ENCODE measurements around the gene GUCA2A. TPM values are rescaled to one million over a fixed set of nuclear protein-coding genes. Genes with fewer than 3 reads are reported as not detected.

The GUCA2A gene
- total and polyA plus RNA-seq, 2 of the 4 experiments (the other 2 are of a cell fraction) = not detected

DNA sequence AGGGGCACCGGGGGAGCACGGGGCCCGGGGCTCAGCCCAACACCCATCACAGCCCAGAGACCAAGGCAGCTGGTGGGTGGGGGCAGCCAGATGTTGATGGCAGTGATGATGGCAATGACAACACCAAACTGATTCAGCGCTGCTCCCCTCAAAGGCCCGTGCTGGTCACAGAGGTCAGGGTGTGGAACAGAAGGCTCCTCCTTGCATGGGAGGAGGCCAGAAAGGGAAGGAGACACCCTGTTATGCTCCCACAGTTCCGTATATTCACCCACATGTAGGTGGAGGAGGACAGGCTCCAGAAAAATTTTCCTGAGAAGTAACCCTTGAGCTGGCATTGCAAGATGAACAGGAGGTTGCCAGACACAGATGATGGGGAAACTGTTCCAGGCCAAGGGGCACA lies 10.9 kb downstream of the GUCA2A start:
- no peak for ATAC-seq (ENCODE audit: low read depth)
- H3K4me2 ChIP-seq (ENCODE audit: low read depth, low read length) = no peak overlapping the region

More for the DNA sequence above, 10.9 kb downstream of the GUCA2A start:
- in situ Hi-C loops (cut with MboI; ENCODE audit: low sequenced_read_pairs) = no loop called here
- Histone ChIP-seq H2BK120ac (ENCODE audit: low read depth, low read length) (no peak overlapping the region), H3K56ac (ENCODE audit: extremely low read depth, insufficient read depth, low read length) (no peak overlapping the region), H4K5ac (ENCODE audit: low read depth, low read length) (no peak overlapping the region), H2AK9ac (replicated peaks; ENCODE audit: low read depth, low read length, poor library complexity) (no peak overlapping the region), H3K27me3 (ENCODE audit: control insufficient read depth, insufficient read depth, low read length) (peaks cover 32% of the 10 kb centered on the region), H3K4me1 (ENCODE audit: control insufficient read depth, insufficient read depth, low read length) (no peaks in the 10 kb centered on the region), H3K79me1 (ENCODE audit: low read depth in 1 of 2, low read length in 2 of 2) (no peaks in the 10 kb centered on the region), H2BK5ac (ENCODE audit: low read depth, low read length, poor library complexity, severe bottlenecking) (no peak overlapping the region), H2AFZ (replicated peaks; ENCODE audit: low read length, poor library complexity) (no peak overlapping the region), H4K91ac (ENCODE audit: insufficient read depth, low read depth, low read length) (no peak overlapping the region), H2BK15ac (ENCODE audit: low read depth, low read length) (no peak overlapping the region), H4K20me1 (ENCODE audit: insufficient read depth, low read length) (no peaks in the 10 kb centered on the region), H4K8ac (ENCODE audit: low read depth in 2 of 2, low read length in 2 of 2) (no peak overlapping the region), H2AK5ac (ENCODE audit: low read depth, low read length) (no peak overlapping the region), H3K4ac (ENCODE audit: low read depth, low read length) (no peak overlapping the region), H3K23ac (ENCODE audit: low read depth, low read length) (no peak overlapping the region), H3K9ac (ENCODE audit: low read depth, low read length) (no peak overlapping the region), H3K18ac (ENCODE audit: low read depth, low read length) (no peak overlapping the region), H3K14ac (replicated peaks; ENCODE audit: low read depth, low read length) (no peak overlapping the region), H3K9me1 (ENCODE audit: insufficient read depth, low read length) (0 out of 2 replicates have a peak, but pooled peaks cover 3% of the 10 kb centered on the region), H3K9me3 (ENCODE audit: control insufficient read depth, insufficient read depth, low read length) (no peaks in the 10 kb centered on the region), H2BK20ac (ENCODE audit: low read depth, low read length) (no peak overlapping the region), H3K27ac (ENCODE audit: insufficient read depth, low read length) (no peak overlapping the region), H3K36me3 (ENCODE audit: control insufficient read depth, insufficient read depth, low read length) (no peaks in the 10 kb centered on the region), H3K4me3 (ENCODE audit: insufficient read depth, low read depth, low read length) (no peak overlapping the region)
- BruUV-seq (replicated peaks) = no TSS peak
- POLR2A ChIA-PET (ENCODE audit: unreplicated experiment) = no interaction called here
- intact Hi-C loops (cut with micrococcal nuclease) = no loop called here
- DNase-seq = no peak
- WGBS, 2 experiments (ENCODE audit: extremely low coverage in 2 of 2, insufficient read length in 1 of 2) = no CpG with 5 or more reads among the region's 6 CpGs
- CTCF ChIA-PET = no interaction called here
- TF ChIP-seq POLR2A (IDR thresholded peaks at IDR 0.05; ENCODE audit: low read depth, low read length) (no peak), CEBPB (IDR thresholded peaks at IDR 0.05; ENCODE audit: low read depth, low read length) (no peak), MXI1 (IDR thresholded peaks at IDR 0.05; ENCODE audit: borderline replicate concordance, low read depth, low read length) (no peak), BHLHE40 (IDR thresholded peaks at IDR 0.05; ENCODE audit: low read depth, low read length) (no peak), RFX5 (IDR thresholded peaks at IDR 0.05; ENCODE audit: low read depth, low read length) (no peak), SMC3 (IDR thresholded peaks at IDR 0.05; ENCODE audit: low read depth, low read length) (no peak), MAZ (IDR thresholded peaks at IDR 0.05; ENCODE audit: borderline replicate concordance, low read depth, low read length) (no peak), MAFK (IDR thresholded peaks at IDR 0.05; ENCODE audit: low read depth, low read length) (no peak), CHD1 (IDR thresholded peaks at IDR 0.05; ENCODE audit: low read depth, low read length) (no peak), FOS (IDR thresholded peaks at IDR 0.05; ENCODE audit: low read depth, low read length) (no peak)
- TF ChIP-seq, protein P1, sequence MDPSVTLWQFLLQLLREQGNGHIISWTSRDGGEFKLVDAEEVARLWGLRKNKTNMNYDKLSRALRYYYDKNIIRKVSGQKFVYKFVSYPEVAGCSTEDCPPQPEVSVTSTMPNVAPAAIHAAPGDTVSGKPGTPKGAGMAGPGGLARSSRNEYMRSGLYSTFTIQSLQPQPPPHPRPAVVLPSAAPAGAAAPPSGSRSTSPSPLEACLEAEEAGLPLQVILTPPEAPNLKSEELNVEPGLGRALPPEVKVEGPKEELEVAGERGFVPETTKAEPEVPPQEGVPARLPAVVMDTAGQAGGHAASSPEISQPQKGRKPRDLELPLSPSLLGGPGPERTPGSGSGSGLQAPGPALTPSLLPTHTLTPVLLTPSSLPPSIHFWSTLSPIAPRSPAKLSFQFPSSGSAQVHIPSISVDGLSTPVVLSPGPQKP (IDR thresholded peaks at IDR 0.05; ENCODE audit: borderline replicate concordance, low read depth, low read length) = no peak
- TF ChIP-seq, protein P2, sequence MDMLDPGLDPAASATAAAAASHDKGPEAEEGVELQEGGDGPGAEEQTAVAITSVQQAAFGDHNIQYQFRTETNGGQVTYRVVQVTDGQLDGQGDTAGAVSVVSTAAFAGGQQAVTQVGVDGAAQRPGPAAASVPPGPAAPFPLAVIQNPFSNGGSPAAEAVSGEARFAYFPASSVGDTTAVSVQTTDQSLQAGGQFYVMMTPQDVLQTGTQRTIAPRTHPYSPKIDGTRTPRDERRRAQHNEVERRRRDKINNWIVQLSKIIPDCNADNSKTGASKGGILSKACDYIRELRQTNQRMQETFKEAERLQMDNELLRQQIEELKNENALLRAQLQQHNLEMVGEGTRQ (IDR thresholded peaks at IDR 0.05; ENCODE audit: low read depth, low read length) = no peak
- TF ChIP-seq, protein P3, sequence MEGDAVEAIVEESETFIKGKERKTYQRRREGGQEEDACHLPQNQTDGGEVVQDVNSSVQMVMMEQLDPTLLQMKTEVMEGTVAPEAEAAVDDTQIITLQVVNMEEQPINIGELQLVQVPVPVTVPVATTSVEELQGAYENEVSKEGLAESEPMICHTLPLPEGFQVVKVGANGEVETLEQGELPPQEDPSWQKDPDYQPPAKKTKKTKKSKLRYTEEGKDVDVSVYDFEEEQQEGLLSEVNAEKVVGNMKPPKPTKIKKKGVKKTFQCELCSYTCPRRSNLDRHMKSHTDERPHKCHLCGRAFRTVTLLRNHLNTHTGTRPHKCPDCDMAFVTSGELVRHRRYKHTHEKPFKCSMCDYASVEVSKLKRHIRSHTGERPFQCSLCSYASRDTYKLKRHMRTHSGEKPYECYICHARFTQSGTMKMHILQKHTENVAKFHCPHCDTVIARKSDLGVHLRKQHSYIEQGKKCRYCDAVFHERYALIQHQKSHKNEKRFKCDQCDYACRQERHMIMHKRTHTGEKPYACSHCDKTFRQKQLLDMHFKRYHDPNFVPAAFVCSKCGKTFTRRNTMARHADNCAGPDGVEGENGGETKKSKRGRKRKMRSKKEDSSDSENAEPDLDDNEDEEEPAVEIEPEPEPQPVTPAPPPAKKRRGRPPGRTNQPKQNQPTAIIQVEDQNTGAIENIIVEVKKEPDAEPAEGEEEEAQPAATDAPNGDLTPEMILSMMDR (conservative IDR thresholded peaks at IDR 0.05; ENCODE audit: low read depth, low read length) = no peak
- dilution Hi-C loops (cut with HindIII; ENCODE audit: low sequenced_read_pairs, unreplicated experiment) = no loop called here

Measured in IMR-90 (cell line).